K562 (cell line): Measurements from ENCODE around the gene HIPK2. TPM values are rescaled to one million over a fixed set of nuclear protein-coding genes. Genes with fewer than 3 reads are reported as not detected.

Source experiments
- CHD4 ChIP-seq: fragments of 200-600 bp; sonication (generic); IDR thresholded peaks from 3 replicates; pipeline ENCODE4 v1.6.1; 2012; ENCODE audit warnings: low read depth, mild to moderate bottlenecking, mixed read lengths, low read length, inconsistent platforms; ENCODE audit not compliant: insufficient read depth, insufficient replicate concordance, poor library complexity, severe bottlenecking
- ETV5 ChIP-seq: sonication (generic); formaldehyde crosslinking; IDR thresholded peaks from 2 replicates; pipeline ENCODE4 v1.4.0; 2020; ENCODE audit warnings: low read depth, mild to moderate bottlenecking, missing genetic modification reagents
- FOXP1 ChIP-seq: sonication (generic); formaldehyde crosslinking; IDR thresholded peaks from 2 replicates; pipeline ENCODE4 v1.8.0; 2022; ENCODE audit warnings: mild to moderate bottlenecking, missing genetic modification reagents
- HEY1 ChIP-seq: fragments of 250-450 bp; sonication (Bioruptor Pico); IDR thresholded peaks from 2 replicates; pipeline ENCODE4 v1.5.0; 2020; ENCODE audit warnings: mild to moderate bottlenecking, moderate library complexity, borderline replicate concordance
- KLF10 ChIP-seq: fragments of 250-450 bp; sonication (Bioruptor Pico); IDR thresholded peaks from 2 replicates; pipeline ENCODE4 v1.6.1; 2021; ENCODE audit warnings: matching md5 sums
- MYBL2 ChIP-seq, 2 experiments: fragments of 450-650 bp in 1 of 2; sonication (generic) in 1 of 2; formaldehyde crosslinking in 1 of 2; IDR thresholded peaks; 2 replicates each; pipeline versions ENCODE4 v1.6.1 to v1.8.1; 2017 to 2022; ENCODE audit warnings: borderline replicate concordance in 1 of 2, inconsistent platforms in 1 of 2, low read depth in 1 of 2, mild to moderate bottlenecking in 1 of 2, missing genetic modification reagents in 1 of 2, moderate library complexity in 1 of 2
- NR1H2 ChIP-seq: sonication (generic); formaldehyde crosslinking; IDR thresholded peaks from 2 replicates; pipeline ENCODE4 v1.4.0; 2020; ENCODE audit warnings: mild to moderate bottlenecking, missing genetic modification reagents
- ZNF436 ChIP-seq: fragments of 250-450, 450-650 bp; sonication (Bioruptor Pico); formaldehyde crosslinking; IDR thresholded peaks from 2 replicates; pipeline ENCODE4 v1.7.0; 2020; ENCODE audit warnings: mild to moderate bottlenecking
- ZNF445 ChIP-seq: fragments of 250-450 bp; sonication (Bioruptor Pico); IDR thresholded peaks from 2 replicates; pipeline ENCODE4 v1.4.0; 2020; ENCODE audit warnings: low read depth, mild to moderate bottlenecking, moderate library complexity
- ZNF511 ChIP-seq: sonication (generic); formaldehyde crosslinking; IDR thresholded peaks from 2 replicates; pipeline ENCODE4 v1.8.0; 2022; ENCODE audit warnings: mild to moderate bottlenecking, missing genetic modification reagents
- polyA plus RNA-seq, 8 experiments: library from polyadenylated mRNA; depleted of rRNA in 4 of 8; stranded (reverse) in 5 of 8; unstranded in 3 of 8; fragments of >200 nt; fragmentation: Nextera tagmentation in 2 of 8; fragmentation: Illumina TruSeq in 1 of 8; extraction: Ambion mirVana in 2 of 8; extraction: Trizol in 1 of 8; gene quantifications; 2 replicates each; pipeline versions ENCODE4 v1.2.1 to v1.2.3, GENCODE V29; 2011 to 2014; ENCODE audit warnings: inconsistent platforms in 1 of 8, missing spikeins in 1 of 8
- total RNA-seq, 7 experiments: library from RNA; depleted of rRNA in 6 of 7; stranded (reverse); fragments of >200 nt in 6 of 7; fragmentation: Illumina TruSeq in 2 of 7; extraction: Trizol in 2 of 7; gene quantifications; 2 replicates each; pipeline versions ENCODE4 v1.2.1 to v1.2.3, GENCODE V29; 2011 to 2021; ENCODE audit warnings: low replicate concordance in 1 of 7

HIPK2 gene
- total and polyA plus RNA-seq, 9 of the 15 experiments (the other 6 are each of a cell fraction or from before 2014, with no cell fraction given), result 0.69 to 19.8 (median 5.1) TPM

GRCh38 chr7:139776486-139777132 lies 1.2 kb downstream of the HIPK2 start (continued):
- no peak for TF ChIP-seq FOXP1 (CRISPR knock-in tag)
- no peak for TF ChIP-seq MYBL2 (IDR thresholded peaks at IDR 0.05; ENCODE audit: low read depth)
- no peak for TF ChIP-seq MYBL2 (CRISPR knock-in tag; IDR thresholded peaks at IDR 0.05; ENCODE audit: borderline replicate concordance)
- TF ChIP-seq HEY1 (CRISPR knock-in tag), result no peak
- no peak for TF ChIP-seq ZNF436 (CRISPR knock-in tag)
- no peak for TF ChIP-seq KLF10 (CRISPR knock-in tag)
- TF ChIP-seq ETV5, result no peak
- TF ChIP-seq NR1H2 (CRISPR knock-in tag), result no peak
- TF ChIP-seq ZNF445 (CRISPR knock-in tag), result no peak
- no peak; the same call in 1 of the 2 replicates for TF ChIP-seq ZNF511
- TF ChIP-seq CHD4, result no peak
